ENCODE measurements around the gene CDC25B. TPM values are rescaled to one million over a fixed set of nuclear protein-coding genes. Genes with fewer than 3 reads are reported as not detected.
A peak's percentile ranks its signal among the peaks of the same experiment; 100 is the strongest.

The CDC25B gene
- total and polyA plus RNA-seq, 10 of the 15 experiments (the other 5 are each of a cell fraction or from before 2014, with no cell fraction given): 4.6 to 58.8 (median 24.6) TPM

GRCh38 chr20:3846378-3846739, 50.2 kb downstream of the CDC25B start:
- Histone ChIP-seq H3K27me3 (replicated peaks in 1 of 2; ENCODE audit: control insufficient read depth in 2 of 2, insufficient read depth in 2 of 2, low read length in 1 of 2) (no peaks in the 10 kb centered on the region), H3K27ac (ENCODE audit: control insufficient read depth, insufficient read depth) (peak overlapping the region; percentile 79), H4K20me1 (ENCODE audit: control insufficient read depth, insufficient read depth) (no peaks in the 10 kb centered on the region), H3K4me1 (ENCODE audit: control insufficient read depth, insufficient read depth, low read length) (peaks cover 10% of the 10 kb centered on the region), H3K9me3 (replicated peaks; ENCODE audit: control insufficient read depth, insufficient read depth, low read length) (no peaks in the 10 kb centered on the region), H3K79me2 (ENCODE audit: control insufficient read depth, insufficient read depth, low read length) (peaks cover 29% of the 10 kb centered on the region), H3K4me3 (peak overlapping the region; percentile 87), H3K36me3 (ENCODE audit: control insufficient read depth in 2 of 2, insufficient read depth in 2 of 2, low read length in 1 of 2) (no peaks in the 10 kb centered on the region), H3K4me2 (ENCODE audit: control insufficient read depth, insufficient read depth) (peak overlapping the region; percentile 95), H2AFZ (ENCODE audit: control insufficient read depth, low read depth, low read length) (peak overlapping the region; percentile 86), H3K9ac (ENCODE audit: control insufficient read depth, insufficient read depth, low read length) (peak overlapping the region; percentile 88)
- ATAC-seq: no peak
- DNase-seq (ENCODE audit: low read depth, low spot score): no peak
- WGBS (ENCODE audit: insufficient coverage, insufficient replicate concordance, low lambda C conversion rate, missing lambda C conversion rate): 1% methylated on average over 22 of the region's 22 CpGs
- ChIA-PET CTCF (interaction anchor here (1.4 kb wide), 1 partner anchor 26 kb away, joined by 4 read pairs; the partner anchor contains the start of gene AP5S1), RAD21 (ENCODE audit: unreplicated experiment) (no interaction called here), SMC1A (ENCODE audit: uncharacterized antibody, unreplicated experiment) (interaction anchor here (1.5 kb wide), 1 partner anchor 226 kb away, joined by 3 read pairs; no protein-coding TSS in a partner anchor), POLR2A (no interaction called here)
- intact Hi-C loops (cut with micrococcal nuclease; ENCODE audit: unreplicated experiment): loop anchor here (2.0 kb wide), 2 partner anchors 26 to 52 kb away; partner anchors contain the start of gene AP5S1
- TF ChIP-seq GATAD2B (conservative IDR thresholded peaks at IDR 0.05; ENCODE audit: low read depth) (peak; percentile 10), JUNB (IDR thresholded peaks at IDR 0.05) (no peak), LARP7 (IDR thresholded peaks at IDR 0.05) (0 out of 2 replicates have a peak, but pooled peaks have one; percentile 58), BCL3 (IDR thresholded peaks at IDR 0.05; ENCODE audit: borderline replicate concordance, insufficient read depth, low read depth, low read length, poor library complexity, severe bottlenecking) (no peak), IKZF1 (conservative IDR thresholded peaks at IDR 0.05) (peak; percentile 76), CHD1 (IDR thresholded peaks at IDR 0.05; ENCODE audit: low read depth, low read length) (0 out of 2 replicates have a peak, but pooled peaks have one; percentile 44), HDGF (IDR thresholded peaks at IDR 0.05) (0 out of 2 replicates have a peak, but pooled peaks have one; percentile 42), MYB (IDR thresholded peaks at IDR 0.05; ENCODE audit: borderline replicate concordance, low read depth, low read length) (no peak), SMARCA5 (IDR thresholded peaks at IDR 0.05) (peak; percentile 59), RELB (IDR thresholded peaks at IDR 0.05; ENCODE audit: low read depth) (peak; percentile 23; the same call in 1 of the 2 replicates), BMI1 (IDR thresholded peaks at IDR 0.05; ENCODE audit: borderline replicate concordance) (no peak), STAT1 (conservative IDR thresholded peaks at IDR 0.05) (no peak), MYC (IDR thresholded peaks at IDR 0.05; ENCODE audit: insufficient read depth, insufficient read length, insufficient replicate concordance, low read length, severe bottlenecking) (no peak), ESRRA (IDR thresholded peaks at IDR 0.05; ENCODE audit: low read length) (0 out of 2 replicates have a peak, but pooled peaks have one; percentile 45), PAX8 (IDR thresholded peaks at IDR 0.05) (no peak), RELA (IDR thresholded peaks at IDR 0.05; ENCODE audit: borderline replicate concordance, partially characterized antibody) (no peak), TAF1 (IDR thresholded peaks at IDR 0.05; ENCODE audit: borderline replicate concordance, low read depth, low read length) (no peak), TCF12 (IDR thresholded peaks at IDR 0.05; ENCODE audit: low read depth, low read length) (no peak), POLR2AphosphoS2 (IDR thresholded peaks at IDR 0.05; ENCODE audit: low read depth, low read length) (0 out of 2 replicates have a peak, but pooled peaks have one; percentile 41), IRF4 (IDR thresholded peaks at IDR 0.05; ENCODE audit: low read depth, low read length) (no peak), CHD2 (IDR thresholded peaks at IDR 0.05; ENCODE audit: borderline replicate concordance, low read depth, low read length) (0 out of 2 replicates have a peak, but pooled peaks have one; percentile 21)
- FAIRE-seq: no peak
- no TSS peak for BruUV-seq (replicated peaks)
- in situ Hi-C loops (cut with MboI): no loop called here

Measured in GM12878 (cell line).